HFF-Myc (cell line): ENCODE results near the gene FN1.
"Not testable (repeated sequence)": the region's sequence is repeated elsewhere in the genome, so short reads cannot be mapped to it uniquely, and the experiment has no call there.

Source experiments
- DNase-seq: peaks from one replicate; pipeline ENCODE4 v3.0.0-alpha.2; 2011; ENCODE audit warnings: low read depth; ENCODE audit errors: extremely low read depth
- H3K4me3 ChIP-seq: replicated peaks from 2 replicates; pipeline ENCODE4 v1.5.1; 2011; ENCODE audit warnings: low read depth, mild to moderate bottlenecking, control low read depth, low read length
- CTCF ChIP-seq: IDR thresholded peaks from 2 replicates; pipeline ENCODE4 v1.5.1; 2012; ENCODE audit warnings: mild to moderate bottlenecking, low read depth, low read length, control low read depth; ENCODE audit errors: missing control alignments

FN1 gene

GRCh38 chr2:215361876-215362561 is 73.8 kb downstream of the FN1 start:
- H3K4me3 ChIP-seq: no peak overlapping the region
- no peak for TF ChIP-seq CTCF
- no peak for DNase-seq

- no peak for DNase-seq
- no peak for TF ChIP-seq CTCF
Observed at GRCh38 chr2:215361211-215361875, 74.5 kb downstream of the FN1 start.

GRCh38 chr2:215360596-215360995 is 75.3 kb downstream of the FN1 start:
- H3K4me3 ChIP-seq: no peak overlapping the region
- TF ChIP-seq CTCF: no peak

More at GRCh38 chr2:215361211-215361875, 74.5 kb downstream of the FN1 start:
- H3K4me3 ChIP-seq: no peak overlapping the region

GRCh38 chr2:215360059-215360458 is 75.8 kb downstream of the FN1 start:
- not testable (repeated sequence) for H3K4me3 ChIP-seq, DNase-seq

More at GRCh38 chr2:215360596-215360995, 75.3 kb downstream of the FN1 start:
- no peak for DNase-seq

GRCh38 chr2:215359576-215359922 is 76.3 kb downstream of the FN1 start:
- no peak for DNase-seq
- TF ChIP-seq CTCF: no peak
- H3K4me3 ChIP-seq: no peak overlapping the region

- DNase-seq: no peak
- H3K4me3 ChIP-seq: no peak overlapping the region
- TF ChIP-seq CTCF: no peak
Observed at GRCh38 chr2:215358891-215359575, 76.8 kb downstream of the FN1 start.

- TF ChIP-seq CTCF: no peak
- DNase-seq: no peak
- no peak overlapping the region for H3K4me3 ChIP-seq
Observed at GRCh38 chr2:215358312-215358845, 77.5 kb downstream of the FN1 start.
